ENCODE measurements around the gene DNAH17. TPM values are rescaled to one million over a fixed set of nuclear protein-coding genes. Genes with fewer than 3 reads are reported as not detected.

Gene DNAH17
- total RNA-seq, 1 donor from 2014 or later: 0.22 TPM

DNA sequence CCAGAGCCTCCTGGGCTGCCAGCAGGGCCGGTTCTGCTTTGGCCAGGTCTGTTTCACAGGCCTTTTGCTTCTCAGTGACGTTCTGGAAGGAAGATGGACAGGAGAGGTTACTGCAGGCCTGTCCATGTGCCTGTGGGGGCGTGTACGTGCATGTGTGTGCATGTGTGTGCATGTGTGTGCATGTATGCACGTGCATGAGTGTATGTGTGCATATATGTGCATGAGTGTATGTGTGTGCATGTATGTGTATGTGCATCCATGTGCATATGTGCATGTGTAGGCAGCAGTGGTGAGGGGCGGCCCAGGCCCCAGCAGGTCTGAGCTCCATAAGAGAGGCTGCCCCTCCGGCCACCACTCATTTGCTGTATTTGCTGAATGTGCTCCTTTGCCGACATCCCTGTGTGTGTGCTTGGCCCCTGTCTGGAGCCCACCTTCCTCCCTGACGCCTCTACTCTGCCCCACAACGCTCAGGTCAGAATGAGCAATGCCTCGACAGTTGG is 117.0 kb downstream of the DNAH17 start:
- intact Hi-C loops (cut with micrococcal nuclease): no loop called here

DNA sequence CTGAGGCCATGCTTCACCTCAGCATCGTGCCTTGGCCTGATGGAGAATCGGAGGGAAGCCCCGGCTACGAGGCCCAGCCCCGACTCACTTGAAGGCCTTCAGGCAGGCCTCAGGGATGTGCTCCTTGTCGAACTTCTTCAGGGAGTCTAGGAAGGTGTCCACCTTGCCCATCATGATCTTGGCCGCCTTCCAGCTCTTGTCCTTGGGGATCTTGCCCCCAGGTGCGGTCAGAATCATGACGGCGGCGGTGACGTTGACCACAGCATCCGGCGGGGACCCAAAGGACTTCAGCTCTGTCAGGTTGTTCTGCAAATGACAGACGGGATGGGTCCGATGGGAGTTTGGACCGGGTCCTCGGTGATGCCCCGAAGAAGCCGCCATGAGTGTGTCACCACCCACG is 117.5 kb downstream of the DNAH17 start:
- intact Hi-C loops (cut with micrococcal nuclease): no loop called here

DNA sequence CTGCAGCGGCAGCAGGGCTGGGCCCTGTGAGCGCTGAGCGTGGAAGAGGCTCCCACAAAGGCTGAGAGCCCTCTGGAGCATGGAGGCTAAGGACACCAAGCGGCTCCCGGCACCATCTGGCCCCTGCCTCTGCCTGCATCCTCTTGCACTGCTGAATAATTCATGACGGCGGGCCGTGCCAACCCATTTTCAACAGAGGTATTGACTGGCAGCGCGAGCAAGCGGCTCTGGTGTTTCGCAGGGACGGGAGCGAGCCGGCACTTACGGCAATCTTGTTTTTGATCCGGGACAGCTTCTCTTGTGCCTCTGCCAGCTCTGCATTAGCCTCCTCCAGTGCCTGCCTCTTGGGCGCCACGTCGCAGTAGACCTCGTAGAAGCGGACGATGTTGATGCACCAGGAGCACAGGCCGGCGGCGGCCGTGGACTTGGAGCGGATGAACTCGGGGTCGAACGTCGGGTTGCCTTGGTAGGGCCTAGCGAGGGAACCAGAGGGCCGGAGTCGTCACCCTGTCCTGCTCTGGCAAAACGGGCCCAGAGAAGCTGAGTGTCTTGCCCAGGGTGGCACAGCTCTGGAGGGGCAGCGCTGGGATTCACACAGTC is 118.4 kb downstream of the DNAH17 start:
- intact Hi-C loops (cut with micrococcal nuclease): no loop called here

DNA sequence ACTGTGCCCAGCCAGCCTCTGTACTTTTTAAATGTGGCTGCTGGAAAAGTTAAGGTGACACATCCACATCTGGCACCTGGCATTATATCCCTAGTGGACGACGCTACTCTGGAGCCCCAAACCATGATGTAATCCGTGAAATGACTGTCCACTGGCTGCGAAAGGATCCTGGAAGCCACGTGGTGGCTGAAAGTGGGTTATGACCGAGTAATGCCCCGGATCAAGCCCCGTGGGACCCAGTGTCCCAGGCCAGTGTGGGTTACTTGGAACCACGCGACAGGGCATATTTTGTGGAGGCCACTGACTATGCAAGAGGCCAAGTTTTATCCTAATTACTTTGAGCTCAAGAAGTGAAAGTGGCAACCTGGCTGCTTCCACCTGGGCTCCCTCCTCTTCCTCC is 119.1 kb downstream of the DNAH17 start:
- intact Hi-C loops (cut with micrococcal nuclease): no loop called here

DNA sequence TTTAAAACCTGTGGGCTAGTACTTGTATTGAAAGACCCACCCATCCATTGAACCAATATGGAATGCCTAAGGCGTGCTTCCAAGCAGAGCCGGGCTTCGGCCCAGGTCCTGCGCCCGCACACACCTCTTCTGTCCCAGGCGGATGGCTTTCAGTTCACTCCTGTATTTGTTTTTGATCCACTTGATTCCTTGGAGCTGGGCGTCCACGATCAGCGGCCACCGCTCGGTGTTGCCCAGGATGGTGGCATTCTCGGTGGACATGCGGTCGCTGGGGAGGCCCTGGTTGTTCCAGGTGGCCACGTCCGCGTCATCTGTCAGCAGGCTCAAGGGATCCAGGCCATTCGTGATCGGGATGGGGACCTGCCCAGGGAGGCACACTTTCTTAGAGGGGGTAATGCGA is 122.8 kb downstream of the DNAH17 start:
- intact Hi-C loops (cut with micrococcal nuclease): no loop called here

DNA sequence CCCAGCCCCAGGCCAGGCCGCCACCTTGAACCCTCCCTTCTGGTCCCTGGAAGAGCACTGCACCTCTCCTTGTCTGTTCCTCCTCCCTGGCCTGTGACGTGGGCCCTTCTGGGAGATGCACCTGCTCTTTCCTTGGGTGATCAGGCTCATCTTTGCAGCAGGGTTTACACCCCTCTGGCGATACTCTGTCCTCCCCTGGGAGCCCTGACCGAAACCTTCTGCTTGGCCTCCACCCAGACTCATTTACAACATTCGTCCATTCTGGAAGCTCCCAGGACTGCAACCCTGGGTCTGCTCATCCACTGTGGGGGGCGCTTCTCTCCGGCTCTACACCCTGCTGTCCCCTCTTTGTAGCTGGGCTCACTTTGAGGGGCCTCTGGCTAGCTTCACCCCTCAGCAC is 125.4 kb downstream of the DNAH17 start:
- intact Hi-C loops (cut with micrococcal nuclease): no loop called here

DNA sequence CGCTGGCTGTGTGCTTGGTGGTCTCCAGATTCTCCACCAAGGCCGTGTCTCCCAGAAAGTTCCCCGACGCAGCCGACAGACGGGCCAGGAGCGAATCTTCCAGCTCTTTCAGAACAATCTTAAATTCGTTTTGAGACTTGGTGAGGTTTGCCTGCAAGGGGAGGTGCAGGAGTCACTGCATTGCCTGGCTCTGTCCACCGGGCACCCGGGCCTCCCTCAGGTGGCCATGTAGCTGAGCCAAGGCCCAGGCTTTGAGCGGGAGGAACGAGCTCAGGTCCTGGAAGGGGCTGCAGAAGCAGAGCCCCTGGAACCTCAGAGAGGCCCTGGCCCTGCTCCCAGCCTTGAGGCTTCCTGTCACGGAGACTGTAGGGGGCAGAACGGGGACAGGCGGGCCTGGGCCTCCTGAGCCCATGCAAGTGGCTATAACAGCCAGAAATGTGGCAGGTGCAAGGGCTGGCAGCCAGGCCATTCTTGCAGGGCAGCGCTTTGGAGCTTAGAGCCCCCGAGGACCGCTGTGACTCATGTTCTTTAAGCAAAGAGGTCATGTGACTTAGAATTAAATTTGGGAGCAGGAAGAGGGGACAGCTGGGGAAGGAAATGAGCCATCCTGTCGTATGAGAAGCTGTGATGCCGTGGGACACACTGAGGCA is 126.4 kb downstream of the DNAH17 start:
- intact Hi-C loops (cut with micrococcal nuclease): no loop called here

DNA sequence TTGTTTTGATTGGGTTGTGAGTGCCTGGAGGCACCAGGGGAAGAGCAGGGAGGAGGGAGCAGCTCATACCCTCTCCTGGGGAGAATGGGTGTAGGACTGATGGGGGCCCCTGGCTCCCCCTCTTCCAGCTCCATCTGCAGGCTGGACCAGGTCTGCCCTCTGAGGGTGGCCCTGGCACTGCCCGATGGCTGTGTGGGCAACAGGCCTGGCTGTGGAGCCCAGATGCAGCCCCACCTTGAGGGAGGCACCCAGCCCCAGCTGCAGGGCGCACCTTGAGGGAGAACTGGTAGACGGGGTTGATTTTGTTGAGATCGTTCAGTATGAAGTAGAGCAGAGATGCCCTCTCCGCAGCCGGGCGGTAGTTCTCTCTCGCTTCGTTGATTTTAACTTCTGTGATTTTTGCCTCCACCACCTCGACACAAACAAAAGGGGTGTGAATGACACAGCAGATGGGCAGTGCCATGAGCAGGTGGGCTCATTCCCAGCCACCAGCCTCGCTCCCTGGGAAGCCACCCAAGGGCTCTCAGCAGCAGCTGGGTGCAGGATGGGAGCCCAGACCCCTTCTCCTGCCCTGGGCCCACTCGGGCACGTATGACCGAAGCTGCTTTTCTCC is 127.1 kb downstream of the DNAH17 start:
- intact Hi-C loops (cut with micrococcal nuclease): loop anchor here (5.0 kb wide), 1 partner anchor 257 kb away; no protein-coding TSS in a partner anchor

DNA sequence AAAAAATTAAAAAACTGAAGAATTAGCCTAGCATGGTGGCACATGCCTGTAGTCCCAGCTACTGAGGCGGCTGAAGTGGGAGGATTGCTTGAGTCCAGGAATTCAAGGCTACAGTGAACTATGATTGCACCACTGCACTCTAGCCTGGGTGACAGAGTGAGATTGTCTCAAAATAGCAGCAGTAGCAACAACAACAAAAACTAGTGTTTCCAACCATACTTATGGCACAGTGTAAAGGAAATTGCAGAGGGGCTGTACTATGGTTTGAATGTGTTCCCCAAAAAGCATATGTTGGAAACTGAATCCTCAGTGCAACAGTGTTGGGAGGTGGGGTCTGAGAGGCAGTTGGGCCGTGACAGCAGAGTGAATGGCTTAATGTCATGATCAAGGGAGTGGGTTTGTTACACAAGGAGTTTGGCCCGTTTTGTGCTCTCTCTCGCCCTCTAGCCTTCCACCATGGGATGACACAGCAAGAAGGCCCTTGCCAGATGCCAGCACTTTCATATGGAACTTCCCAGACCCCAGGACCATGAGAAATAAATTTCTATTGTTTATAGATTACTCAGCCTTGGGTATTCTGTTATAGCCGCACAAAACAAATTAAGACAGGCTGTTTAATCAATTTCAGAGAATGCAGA is 128.7 kb downstream of the DNAH17 start:
- intact Hi-C loops (cut with micrococcal nuclease): loop anchor here (1.0 to 5.0 kb wide), 2 partner anchors 88 to 259 kb away; partner anchors contain the start of gene SOCS3

DNA sequence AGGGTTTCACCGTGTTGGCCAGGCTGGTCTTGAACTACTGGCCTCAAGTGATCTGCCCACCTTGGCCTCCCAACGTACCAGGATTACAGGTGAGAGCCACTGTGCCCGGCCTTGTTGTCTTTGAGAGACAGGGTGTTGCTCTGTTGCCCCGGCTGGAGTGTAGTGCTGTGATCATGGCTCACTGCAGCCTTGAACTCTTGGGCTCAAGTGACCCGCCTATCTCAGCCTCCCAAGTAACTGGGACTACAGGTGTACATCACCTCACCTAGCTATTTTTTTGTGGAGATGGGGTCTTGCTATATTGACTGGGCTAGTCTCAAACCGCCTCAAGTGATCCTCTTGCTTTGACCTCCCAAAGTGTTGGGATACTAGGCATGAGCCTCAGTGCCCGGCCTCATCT is 130.4 kb downstream of the DNAH17 start:
- intact Hi-C loops (cut with micrococcal nuclease): loop anchor here (5.0 kb wide), 1 partner anchor 260 kb away; no protein-coding TSS in a partner anchor

DNA sequence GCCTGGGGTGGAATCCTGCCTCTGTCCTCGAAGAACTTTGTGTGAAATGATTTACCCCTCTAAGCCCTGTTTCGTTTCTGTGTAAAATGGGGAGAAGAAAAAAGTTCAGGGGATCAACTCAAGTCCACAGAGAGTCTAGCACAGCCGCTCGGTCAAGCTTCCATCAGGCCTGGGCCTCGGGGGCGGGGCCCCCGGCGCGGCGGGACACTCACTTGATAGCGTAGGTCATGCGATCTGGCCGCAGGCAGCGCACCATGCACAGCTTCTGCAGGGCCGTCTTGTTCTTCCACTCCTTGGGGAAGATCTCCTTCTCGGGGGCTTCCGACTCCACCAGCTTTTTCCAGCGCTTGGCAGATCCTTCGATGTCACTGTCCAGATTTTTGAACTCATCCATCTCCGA is 132.8 kb downstream of the DNAH17 start:
- intact Hi-C loops (cut with micrococcal nuclease): no loop called here

DNA sequence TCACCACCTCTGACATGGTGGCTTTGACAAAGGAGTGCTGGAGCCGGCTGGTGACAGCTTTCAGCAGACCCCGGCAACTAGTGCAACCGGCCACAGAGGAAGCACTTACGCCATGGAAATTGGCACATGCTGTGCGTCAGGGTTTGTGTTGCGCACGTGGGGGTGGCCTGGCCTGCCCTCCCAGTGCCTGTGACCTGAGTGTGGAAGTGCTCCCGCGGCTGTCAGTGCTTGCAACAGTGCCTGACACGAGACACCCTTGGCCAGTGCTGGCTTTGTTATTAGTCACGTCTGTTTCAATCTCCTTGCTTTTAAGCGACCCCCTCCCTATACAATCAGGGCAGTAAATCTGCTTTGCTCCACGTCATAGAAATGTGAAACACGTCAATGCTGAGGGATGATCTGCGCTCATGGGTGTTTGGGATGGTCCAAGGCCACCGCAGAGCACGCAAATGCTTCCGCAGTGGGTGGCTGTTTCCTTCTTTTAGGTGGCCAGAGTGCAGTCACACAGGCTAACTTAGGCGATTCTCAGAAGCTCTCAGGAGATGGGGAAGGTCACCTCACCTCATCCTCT is 134.5 kb downstream of the DNAH17 start:
- intact Hi-C loops (cut with micrococcal nuclease): no loop called here

DNA sequence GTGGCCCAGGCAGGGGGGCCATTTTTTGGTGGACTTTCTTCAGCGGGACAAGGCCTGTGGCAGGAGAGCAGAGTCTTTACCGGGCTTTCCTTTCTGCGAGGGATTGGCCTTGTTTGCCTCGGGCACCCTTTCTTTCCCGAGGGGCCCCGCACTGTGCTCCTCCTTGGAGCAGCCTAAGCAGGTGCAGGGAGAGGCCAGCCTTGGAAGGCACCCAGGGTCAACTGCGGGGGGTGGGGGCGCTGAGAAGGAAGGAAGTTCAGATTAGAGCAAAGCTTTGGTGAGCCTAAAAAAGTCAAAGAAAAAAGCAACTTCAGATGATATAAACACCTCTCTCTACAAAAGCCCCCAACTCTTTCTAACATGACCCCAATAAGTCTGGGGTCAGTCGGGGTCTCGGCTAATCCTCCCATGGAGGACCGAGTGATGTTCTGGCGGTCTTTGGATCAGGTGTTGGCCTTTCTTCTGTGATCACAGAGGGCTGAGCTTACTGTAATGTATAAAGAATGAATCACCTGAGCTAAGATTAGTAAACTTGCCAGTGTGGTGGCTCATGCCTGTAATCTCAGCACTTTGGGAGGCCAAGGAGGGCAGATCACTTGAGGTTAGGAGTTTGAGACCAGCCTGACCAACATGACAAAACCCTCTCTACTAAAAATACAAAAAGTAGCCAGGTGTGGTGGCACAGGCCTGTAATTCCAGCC is 135.8 kb downstream of the DNAH17 start:
- intact Hi-C loops (cut with micrococcal nuclease): no loop called here

DNA sequence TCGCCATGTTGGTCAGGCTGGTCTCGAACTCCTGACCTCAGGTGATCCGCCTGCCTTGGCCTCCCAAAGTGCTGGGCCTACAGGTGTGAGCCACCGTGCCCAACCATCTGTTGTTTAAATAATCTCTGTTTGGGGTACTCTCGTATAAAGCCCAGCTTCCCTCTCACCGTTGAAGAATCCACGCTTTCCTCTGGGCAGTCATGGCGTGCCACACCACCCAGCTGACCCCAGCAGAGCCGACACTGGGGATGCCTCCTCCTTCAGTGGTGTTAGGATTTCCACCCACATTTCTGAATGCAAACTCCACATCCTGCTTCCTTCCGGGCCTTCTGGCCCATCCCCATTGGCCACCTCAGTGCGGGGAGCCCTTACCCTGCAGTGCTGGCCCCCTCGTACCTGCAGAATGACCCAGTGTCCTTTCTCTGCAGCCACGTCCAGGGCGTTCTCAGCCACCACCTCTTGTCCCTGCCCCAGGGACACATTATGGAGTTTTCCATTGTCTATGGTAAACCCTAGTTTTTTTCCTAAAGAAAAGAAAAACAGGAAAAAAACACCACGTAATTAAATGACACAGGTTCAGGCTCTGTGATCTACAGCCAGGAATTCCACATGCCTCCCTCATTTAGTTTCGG is 138.4 kb downstream of the DNAH17 start:
- intact Hi-C loops (cut with micrococcal nuclease): no loop called here

DNA sequence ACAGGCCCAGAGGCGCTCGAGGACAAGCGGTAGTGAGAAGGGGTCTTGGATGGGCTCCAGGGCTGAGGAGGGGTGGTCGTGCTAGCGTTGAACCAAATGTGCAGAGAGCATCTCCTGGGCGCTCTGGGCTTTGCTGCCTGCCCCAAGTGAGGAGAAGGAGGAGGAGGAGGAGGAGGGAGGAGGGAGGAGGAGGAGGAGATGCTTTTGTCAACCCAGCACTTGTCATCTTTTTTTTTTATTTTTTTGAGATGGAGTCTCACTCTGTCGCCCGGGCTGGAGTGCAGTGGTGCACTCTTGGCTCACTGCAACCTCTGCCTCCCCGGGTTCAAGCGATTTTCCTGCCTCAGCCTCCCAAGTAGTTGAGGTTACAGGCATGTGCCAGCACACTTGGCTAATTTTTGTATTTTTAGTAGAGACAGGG is 138.9 kb downstream of the DNAH17 start:
- intact Hi-C loops (cut with micrococcal nuclease): no loop called here

DNA sequence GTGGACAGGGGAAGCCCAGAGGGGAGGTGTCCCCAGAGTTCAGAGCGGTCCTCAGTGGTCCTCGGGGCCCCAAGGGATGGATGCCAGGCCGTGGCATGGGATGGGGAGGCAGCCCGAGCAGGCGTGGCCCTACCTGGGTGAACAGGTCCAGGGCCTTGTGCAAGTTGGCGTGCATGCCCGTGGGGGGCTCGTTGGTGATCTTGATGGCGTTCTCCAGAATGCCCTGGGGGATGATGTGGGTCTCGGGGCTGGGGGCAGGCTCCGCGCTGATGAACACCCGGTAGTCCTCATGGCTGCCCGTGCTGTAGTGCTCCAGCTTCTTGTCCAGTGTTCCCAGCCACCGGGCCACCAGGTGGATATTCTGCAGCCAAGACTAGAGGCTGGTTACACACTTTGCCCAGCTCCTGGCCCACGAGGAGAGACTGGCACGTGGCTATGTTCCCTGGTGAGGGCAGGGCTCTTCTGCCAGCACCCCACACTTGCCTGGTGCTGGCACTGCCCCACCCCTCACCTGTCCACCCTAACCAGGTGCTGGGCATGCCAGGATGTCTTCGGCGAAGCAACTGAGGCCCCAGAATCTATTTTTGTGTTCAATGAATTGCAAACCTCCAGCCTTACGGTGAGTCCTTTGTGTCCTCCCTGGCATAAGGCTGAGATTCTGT is 139.6 kb downstream of the DNAH17 start:
- intact Hi-C loops (cut with micrococcal nuclease): no loop called here

DNA sequence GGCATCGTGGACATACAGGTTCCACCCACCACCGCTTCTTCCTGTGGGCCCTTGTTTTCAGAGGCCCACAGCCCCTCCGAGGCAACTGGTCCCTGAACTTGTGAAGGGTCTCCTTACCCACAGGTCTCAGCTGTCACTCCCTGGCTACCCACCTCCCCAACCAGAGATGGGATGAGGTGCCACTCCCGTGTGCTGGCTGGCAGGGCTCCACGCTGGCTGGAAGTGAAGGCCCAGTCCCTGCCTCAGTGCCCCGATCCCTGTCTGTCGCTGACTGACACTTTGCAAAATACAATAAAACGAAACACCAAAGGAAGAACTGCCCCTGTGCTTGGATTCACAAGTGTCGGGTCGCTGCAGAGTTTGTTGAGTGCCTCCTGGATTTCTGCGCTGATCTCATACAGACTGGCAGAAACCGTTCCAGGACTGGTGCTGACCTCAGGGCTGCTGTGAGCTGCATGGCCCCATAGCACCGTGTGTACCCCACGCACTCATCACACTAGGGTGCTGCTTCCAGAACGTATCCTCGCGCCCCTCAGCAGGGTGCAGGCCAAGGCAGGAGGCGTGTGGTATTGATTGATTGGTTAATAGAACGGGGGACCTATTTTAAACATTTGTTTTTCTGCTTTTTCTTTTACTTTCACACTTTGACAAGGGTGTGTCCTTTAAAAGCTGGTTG is 141.7 kb downstream of the DNAH17 start:
- intact Hi-C loops (cut with micrococcal nuclease): no loop called here

DNA sequence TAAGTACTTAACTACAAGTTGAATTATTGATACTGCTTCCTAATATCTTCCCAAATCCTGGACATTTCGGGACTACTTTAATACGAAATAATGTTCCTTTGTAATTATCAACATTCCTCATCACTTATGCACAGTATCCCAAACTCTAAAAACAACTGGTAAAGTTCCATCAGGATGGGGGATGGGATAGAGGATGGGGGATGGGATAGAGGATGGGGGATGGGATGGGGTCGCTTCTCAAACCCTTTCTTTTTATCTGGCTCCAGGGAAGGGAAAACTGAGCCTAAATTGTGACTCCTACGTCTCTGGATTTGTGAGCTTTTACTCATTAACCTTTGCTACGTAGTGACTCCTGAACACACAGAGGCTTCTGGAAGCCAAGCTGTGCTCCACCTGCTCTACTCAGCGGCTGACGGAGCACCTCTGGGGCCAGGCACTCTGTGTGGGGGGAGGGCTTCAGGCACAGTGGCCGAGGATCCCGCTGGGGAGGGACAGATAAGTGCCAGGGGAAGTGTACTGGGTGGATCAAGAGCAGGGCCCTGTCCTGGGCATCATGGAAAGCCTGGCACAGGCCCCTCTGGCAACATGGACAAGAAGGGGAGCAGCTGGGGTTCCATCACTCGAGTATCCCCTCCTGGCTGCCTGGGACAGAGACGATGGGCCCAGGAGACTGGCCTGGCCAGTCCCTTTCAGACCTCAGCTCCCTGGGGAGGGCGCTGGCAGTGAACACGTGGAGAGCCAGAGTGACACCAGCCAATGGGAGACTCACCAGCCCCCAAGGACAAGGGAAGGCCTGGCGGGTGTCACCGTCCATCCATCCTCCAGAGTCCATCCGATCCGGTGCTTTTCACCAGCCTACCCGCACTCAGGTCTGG is 142.5 kb downstream of the DNAH17 start:
- intact Hi-C loops (cut with micrococcal nuclease): no loop called here

Data from T-helper 1 cell treated with Interleukin-12 subunit alpha and Interleukin-12 subunit beta and Interleukin-4 antibody, amounts not matched to agents 30 ng/mL and 1 ng/mL, for 36 hours (primary cell).